Measurements from ENCODE around the gene DLEC1.

Gene DLEC1

GRCh38 chr3:38136777-38137614 is 98.0 kb downstream of the DLEC1 start, which contains the start of gene ACAA1:
Gene ACAA1 (minus strand): TSS chr3:38137127. CDS start chr3:38137035, 92 bp downstream.
- peak; percentile 96 for DNase-seq (ENCODE audit: low read depth)

DNA sequence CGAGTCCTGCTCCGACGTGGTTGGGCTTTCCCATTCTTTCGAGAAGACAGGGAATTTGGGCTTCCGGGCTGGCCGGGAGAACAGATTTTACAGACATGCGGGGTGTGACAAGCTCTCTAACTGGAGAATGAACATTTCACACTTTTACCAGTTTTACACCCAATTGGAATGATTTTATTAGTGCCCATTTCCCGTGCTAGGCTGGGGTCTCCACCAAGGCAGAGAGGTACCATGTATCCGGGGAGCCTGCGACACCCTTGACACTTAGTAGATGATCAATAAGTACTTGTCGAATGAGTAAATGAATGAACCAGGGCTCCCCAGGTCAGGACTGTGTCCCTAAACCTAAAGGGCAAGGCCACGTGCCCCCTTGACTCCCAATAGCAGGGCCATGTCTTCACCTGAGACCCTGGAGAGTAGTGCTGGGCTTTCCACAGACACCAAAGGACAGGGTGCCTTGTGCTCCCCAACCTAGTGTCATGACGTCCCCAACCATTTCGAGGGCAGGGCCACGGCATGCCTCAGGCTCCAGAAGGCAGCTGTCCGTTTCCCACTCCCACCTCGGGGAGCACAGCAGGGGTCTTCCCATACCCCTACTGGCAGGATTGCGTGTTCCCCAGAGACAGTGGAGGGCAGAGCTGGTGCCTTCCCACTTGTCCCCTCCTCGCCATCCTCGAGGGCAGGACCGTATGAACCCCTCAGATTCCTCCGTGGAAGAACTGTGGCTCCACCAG is 98.8 kb downstream of the DLEC1 start:
- no peak for DNase-seq (ENCODE audit: low read depth)

- no peak for DNase-seq (ENCODE audit: low read depth)
These were observed 99.6 kb downstream of the DLEC1 start, which contains the start of gene MYD88 for GRCh38 chr3:38138349-38139190. Gene MYD88 (plus strand): TSS chr3:38138661. CDS start chr3:38138701, 40 bp downstream.

DNA sequence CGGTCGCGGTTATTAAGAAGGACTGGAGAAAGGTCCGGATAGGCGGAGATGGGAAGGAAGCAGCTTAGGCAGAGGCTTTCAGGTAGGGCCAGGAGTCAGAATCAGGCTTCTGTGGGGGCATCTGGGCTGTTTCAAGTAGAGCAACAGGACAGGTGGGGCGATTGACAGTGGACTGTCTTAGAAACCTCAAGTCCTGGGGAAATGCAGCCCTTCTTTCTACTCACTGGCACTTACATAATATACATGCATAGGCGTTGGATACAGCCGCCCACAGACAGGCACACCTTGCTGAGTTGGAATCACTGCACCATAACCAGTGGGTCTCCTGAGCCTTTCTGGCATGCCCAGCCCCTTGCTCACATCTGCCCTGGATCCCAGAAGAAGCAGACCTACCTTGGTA is 100.2 kb downstream of the DLEC1 start:
- DNase-seq (ENCODE audit: low read depth) = no peak

GRCh38 chr3:38139652-38140051 is 100.6 kb downstream of the DLEC1 start:
- DNase-seq (ENCODE audit: low read depth) = no peak

DNA sequence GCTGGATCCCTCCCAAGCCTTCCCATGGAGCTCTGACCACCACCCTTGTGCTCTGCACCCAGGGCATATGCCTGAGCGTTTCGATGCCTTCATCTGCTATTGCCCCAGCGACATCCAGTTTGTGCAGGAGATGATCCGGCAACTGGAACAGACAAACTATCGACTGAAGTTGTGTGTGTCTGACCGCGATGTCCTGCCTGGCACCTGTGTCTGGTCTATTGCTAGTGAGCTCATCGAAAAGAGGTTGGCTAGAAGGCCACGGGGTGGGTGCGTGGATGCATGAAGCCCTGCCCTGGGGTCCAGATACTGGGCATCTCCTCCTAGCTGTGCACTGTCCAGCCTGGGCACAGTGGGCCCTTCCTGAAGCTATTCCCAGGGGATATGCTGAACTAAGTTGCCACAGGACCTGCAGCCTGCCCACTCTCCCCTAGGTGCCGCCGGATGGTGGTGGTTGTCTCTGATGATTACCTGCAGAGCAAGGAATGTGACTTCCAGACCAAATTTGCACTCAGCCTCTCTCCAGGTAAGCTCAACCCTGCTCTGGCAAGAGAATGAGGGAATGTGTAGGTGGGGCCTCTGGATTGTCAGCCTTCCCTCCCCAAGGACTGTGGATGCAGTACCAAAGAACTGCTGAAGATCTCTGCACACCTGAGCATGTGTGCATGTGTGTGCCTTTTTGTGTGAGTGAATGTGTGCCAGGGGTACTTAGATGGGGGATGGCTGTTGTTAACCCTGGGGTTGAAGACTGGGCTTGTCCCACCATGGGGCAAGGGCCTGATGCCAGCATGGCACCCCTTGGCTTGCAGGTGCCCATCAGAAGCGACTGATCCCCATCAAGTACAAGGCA is 101.5 kb downstream of the DLEC1 start:
- DNase-seq (ENCODE audit: low read depth) = no peak

- no peak for DNase-seq (ENCODE audit: low read depth)
These were observed 102.4 kb downstream of the DLEC1 start for GRCh38 chr3:38141173-38141951.

- no peak for DNase-seq (ENCODE audit: low read depth)
These were observed 102.9 kb downstream of the DLEC1 start for GRCh38 chr3:38141952-38142273.

- no peak for DNase-seq (ENCODE audit: low read depth)
These were observed 104.0 kb downstream of the DLEC1 start for GRCh38 chr3:38142959-38143358.

DNA sequence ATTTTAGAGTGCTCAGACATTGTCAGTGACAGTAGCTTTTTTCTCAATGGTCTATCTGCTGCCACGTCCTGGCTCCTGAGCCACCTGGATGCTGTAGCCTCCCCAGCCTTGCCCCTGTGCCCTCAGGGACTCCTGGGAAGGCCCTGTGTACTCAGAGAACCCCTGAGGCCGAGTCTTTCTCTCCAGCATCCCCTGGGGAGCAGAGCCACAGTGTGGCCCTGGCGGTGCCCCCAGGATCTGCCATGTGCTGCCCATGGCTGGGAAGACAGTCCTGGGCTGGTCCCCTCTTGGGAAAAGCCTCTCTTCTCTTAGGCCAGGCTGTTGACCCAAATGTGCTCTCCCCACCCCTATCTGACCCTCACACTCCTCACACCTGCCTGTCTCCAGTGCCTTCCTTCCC is 104.5 kb downstream of the DLEC1 start:
- no peak for DNase-seq (ENCODE audit: low read depth)

GRCh38 chr3:38146504-38146903 is 107.5 kb downstream of the DLEC1 start:
- DNase-seq (ENCODE audit: low read depth) = no peak

DNA sequence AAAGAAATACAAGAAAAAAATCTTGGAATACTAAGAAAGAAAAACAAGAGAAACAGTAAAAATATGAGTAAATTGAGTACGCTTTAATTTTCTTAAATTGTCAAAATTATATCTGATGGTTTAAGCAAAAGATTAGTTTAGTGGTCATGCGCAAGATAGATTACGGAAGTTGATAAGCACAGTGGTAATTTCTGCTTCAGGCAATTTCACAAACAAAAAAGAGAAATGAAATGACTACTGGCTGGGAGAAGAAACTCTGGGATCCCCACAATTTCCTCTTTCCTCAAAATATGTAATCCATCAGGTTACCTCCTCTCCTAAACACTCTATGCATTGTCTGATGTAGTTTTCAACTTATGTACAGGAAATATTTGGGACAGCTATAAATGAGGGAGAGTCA is 108.4 kb downstream of the DLEC1 start:
- DNase-seq (ENCODE audit: low read depth) = no peak

GRCh38 chr3:38148311-38148882 is 109.4 kb downstream of the DLEC1 start:
- DNase-seq (ENCODE audit: low read depth) = no peak

GRCh38 chr3:38149708-38150107 is 110.7 kb downstream of the DLEC1 start:
- DNase-seq (ENCODE audit: low read depth) = no peak

- no peak for DNase-seq (ENCODE audit: low read depth)
These were observed 111.9 kb downstream of the DLEC1 start for GRCh38 chr3:38150780-38151528.

DNA sequence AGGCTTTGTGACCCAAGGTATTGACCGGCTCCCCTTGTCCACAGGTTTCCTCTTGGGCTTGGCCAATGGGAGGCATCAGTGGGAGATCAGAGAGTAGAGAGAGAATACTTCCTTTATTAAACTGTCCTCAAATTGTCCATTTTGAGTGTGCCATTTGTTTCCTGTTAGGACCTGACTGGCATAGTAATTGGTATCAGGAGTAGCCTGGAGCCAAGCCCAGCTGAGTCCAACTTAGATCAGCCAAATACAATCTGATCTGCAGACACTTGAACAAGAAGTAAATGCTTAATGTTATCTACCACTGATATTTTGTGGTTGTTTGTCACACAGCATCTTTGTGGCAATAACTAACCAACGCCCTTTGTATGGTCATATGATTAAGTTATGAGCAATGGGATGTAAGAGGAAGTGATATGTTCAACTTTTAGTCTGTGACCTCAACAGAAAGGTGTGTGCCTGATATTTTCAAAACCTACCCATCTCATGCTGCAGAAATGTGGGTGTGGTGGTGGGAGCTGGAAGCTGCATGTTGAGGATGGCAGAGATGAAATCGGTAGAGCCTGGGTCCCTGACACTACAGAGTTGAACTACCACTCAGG is 112.8 kb downstream of the DLEC1 start:
- DNase-seq (ENCODE audit: low read depth) = no peak

DNA sequence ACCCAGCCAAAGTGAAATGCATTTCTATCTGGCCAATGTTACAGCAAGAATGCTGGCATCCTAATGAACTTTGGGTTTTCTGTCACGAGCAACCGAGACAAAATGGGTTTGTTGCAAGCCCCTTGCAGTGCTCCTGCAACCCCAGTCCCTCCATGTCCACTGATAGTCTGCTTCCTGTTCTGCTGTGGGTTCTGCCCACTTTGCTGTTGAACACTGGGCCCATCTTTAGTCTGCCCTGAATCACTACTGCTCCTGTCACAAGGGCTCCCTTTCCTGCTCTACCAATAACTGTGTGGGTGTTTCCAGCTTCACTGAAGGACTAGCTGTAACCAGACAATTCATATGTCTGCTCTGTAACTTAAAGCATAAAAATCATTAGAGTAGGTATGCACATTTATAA is 113.6 kb downstream of the DLEC1 start:
- DNase-seq (ENCODE audit: low read depth) = no peak

DNA sequence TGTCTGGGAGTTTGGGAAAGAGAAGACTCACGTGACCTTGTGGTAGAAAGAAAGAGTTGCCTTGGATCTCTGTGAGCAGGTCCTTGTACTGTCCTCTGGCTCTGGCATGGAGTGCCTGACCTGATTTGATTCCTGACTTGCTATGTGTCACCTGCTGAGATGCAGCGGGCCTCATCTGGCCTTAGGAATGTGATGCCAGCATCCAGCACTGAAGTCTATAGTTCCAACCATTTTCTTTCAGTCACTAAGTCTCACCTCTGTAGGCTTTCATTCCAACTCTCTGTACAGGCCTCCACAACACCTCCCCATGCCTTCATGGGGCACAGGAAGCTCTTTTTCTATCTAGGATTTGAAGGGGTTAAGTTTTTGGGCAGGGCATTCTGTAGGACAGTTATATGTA is 114.2 kb downstream of the DLEC1 start:
- no peak for DNase-seq (ENCODE audit: low read depth)

DNA sequence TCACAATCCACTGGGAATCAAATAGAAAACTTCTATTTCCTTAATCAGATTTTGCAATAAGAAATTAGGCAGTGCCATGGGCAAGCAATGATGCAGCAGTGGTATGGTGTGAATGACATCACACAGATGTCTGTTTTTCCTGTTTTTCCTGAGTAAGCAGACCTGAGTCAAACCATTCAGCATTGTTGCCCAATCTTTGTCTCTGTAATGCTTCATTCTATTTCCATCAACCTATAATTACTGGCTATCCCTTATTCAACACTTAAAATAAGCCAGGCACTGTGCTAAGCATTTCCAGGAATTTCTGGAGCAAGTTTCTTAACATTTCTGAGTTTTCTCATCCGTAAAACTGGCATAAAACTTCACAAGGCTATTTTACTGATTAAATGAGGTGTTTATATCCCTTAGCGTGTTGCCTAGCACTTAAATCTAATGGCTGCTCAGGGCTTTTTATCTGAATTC is 115.1 kb downstream of the DLEC1 start:
- no peak for DNase-seq (ENCODE audit: low read depth)
